A204.1 (cell line): ENCODE results near the gene PEX14.

ENCODE experiments used
- FAIRE-seq: peaks from 2 replicates; lab custom pipeline; 2012; peaks lifted over from hg19 to GRCh38; lab: Jason Lieb, UNC

The PEX14 gene

DNA sequence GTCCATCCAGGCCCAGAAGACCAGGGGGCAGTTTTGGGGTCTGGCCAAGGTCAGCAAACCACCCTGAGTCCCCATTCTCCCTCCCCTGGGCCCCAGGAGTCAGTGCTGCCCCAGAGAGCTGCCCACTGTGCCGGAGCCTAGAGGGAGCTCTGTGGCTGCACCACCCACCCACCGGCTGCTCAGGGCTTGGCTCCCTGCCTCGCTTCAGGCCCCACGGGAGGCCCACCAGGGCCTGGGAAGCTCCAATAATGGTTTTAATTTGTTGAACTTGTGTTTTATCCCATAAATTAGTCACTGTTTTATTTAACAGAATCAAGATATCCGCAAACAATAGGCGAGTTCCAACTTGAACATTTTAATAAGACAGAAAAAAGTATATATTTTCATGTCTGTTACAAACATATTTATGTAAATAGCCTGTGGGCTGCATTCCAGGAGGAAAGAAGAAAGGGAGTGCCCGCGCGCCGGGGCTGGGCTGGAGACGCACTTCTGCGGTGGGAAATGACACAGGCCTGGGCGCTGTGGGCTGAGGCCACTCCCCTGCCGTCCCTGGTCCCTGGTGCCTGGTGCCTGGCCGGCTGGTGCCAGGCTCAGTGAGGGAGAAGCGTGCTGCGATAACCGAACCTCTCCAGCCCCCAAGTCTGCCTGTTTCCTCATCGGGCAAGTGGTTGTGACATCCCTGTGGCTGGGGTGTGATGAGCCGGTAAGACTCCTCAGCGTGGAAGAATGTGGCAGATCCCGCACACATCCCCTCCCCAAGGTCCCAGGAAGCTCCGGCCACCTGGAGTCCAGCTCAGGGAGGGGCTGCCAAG is 160.5 kb downstream of the PEX14 start:
- FAIRE-seq: no peak

DNA sequence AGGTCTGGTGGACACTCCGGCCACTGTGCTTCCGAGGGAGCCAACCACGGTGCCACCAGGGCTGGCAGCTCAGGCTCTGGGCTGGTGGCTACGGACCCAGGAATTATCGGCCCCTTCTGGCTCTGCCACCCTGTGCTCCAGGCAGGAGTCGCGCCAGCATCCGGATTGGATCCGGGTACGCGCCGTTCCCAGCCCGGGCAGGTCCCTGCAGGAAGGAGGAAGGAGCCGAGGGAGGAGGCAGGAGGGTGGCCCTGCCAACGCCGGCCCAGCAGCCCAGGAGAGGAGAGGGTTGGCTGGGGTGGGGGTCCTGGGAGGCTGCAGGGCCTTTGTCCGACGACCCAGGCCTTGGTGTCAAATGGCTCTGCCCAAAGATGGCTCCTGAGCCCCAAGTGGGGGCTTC is 161.2 kb downstream of the PEX14 start:
- no peak for FAIRE-seq

DNA sequence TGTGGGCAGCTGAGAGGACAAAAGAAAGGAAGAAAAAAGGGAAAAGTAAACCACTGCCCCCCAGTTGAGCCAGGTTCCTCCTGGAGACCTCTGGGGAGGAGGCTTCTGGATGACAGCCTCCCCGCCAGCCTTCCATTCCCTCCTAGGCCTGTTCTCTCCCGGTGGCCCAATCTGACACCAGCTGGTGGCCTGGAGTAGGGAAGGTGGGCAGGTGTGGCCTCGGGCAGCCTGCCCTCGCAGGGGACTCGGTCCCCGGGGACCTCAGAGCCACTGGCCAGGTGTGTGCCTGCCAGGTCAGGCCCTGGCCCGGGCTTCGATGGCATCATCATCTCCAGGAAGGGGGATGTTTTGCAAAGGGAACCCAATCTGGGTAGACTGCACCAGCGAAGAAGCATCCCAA is 162.7 kb downstream of the PEX14 start:
- FAIRE-seq: no peak

DNA sequence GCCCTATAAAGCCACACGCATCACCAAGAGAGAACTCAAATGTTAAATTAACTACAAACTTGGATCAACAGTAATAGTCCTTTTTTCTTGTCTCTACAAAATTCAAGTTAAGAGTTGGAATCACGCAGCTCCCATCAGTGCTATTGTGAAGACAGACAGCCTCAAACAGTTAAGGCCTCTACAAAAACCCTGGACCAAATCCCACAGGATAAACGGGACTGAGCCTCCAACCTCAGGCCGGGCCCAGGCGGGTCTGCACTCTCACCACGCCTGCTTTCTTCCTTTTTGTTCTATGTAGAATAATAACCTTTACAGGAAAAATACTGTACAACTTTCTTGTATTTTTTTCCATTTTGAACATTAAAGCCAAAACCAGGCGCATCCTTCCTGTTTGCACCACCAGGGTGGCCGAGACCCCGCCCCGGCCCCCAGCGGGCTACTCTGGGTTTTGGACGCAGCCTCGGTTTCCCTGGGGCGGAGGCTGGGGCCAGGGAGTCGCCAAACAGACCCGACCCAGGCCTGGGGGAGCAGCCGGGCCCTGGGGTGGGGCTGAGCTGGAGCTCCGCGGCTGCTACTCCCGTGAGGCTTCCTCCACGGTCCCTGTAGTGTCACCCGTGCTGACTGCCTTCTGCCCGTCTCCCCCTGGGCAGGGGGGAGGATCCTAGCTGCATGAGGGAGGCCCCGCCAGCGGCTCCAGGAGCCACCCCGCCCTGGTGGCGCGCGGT is 163.2 kb downstream of the PEX14 start:
- no peak for FAIRE-seq

DNA sequence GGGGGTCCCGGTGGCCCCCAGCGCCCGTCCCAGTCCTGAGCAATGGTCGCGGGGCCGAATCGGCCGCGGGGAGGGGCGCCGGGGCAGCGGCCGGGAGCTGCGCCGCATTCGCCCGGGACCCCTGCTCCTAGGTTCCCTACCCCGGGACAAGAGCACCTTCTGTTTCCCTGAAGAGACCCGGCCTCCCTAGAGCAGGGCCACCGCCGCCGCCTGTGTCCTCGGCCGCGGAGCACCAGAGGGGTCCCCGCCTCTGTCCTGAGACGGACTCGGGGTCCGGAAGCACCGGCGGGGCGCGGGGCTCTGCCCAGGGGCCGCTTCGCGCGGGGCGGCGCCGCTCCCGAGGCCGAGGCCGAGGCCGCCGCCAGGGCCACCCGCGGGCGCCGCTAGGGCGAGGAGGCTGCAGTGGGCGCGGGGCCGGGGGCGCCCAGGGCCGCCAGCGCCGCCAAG is 163.8 kb downstream of the PEX14 start:
- FAIRE-seq: no peak

DNA sequence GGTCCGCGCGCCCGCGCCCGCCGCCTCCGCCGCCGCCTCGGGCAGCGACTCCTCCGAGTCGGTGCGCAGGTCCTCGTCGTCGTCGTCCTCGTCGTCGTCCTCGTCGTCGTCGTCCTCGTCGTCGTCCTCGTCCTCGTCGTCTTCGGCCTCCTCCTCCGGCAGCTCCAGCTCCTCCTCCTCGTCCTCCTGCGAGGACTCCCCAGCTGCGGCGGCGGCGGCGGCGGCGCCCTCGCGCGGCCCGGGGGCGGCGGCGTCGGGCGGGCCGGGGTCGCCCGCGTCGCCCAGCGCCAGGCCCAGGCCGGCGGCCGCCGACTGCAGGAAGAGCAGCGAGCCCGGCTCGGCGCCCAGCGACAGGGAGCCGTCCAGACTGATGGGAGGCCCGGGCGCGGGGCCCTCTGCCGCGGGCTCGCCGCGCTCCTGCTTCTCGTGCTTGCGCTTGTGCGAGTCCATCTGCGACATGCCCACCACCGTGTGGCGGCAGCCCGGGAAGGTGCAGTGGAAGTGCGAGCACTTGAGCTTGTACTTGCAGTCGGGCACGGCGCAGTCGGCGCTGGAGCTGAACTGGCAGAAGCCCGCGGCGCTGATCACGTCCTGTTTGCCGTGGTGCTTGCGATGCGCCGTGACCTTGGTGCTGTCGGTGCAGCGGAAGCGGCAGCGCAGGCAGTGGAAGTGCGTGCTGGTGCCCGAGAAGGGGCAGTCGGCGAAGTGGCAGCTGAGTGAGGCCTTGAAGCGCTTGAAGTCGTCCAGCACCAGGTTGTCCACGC is 164.4 kb downstream of the PEX14 start:
- no peak for FAIRE-seq

DNA sequence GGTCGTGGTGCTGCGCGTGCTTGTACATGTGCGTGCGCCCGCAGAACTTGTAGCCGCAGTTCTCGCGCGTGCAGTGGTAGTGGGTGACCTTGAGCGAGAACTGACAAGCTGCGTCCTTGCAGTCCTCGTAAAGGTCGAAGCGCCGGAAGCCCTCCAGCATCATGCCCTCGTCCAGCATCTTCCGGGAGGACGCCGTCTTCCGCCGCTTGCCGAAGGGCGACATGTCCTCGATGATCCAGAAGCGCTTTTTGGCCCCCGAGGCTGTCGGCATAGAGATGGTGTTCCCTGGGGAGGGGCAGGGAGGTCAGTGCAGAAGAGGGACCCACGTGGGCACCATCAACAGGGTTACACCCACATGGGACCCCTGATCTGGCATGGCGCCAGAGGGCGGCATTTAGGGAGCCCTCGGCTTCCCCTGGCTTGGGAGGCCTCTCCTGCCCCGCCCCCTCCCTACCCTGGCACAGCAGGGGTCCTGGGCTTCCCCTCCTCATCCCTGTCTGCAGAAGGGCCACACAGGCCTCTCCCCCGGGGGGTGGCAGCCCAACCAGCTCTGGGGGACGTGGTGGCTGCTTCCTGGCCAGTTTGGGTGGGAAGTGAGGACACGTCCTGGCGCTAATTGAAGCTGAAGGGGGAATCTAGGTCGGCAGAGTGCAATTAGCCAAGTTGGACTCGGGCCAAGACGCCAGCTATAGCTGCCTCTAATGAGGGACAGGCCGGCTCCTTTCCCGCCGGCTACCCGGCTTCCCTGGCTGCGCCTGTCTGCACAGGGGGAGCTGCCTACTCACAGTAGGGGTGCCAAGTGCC is 165.2 kb downstream of the PEX14 start:
- FAIRE-seq: no peak

DNA sequence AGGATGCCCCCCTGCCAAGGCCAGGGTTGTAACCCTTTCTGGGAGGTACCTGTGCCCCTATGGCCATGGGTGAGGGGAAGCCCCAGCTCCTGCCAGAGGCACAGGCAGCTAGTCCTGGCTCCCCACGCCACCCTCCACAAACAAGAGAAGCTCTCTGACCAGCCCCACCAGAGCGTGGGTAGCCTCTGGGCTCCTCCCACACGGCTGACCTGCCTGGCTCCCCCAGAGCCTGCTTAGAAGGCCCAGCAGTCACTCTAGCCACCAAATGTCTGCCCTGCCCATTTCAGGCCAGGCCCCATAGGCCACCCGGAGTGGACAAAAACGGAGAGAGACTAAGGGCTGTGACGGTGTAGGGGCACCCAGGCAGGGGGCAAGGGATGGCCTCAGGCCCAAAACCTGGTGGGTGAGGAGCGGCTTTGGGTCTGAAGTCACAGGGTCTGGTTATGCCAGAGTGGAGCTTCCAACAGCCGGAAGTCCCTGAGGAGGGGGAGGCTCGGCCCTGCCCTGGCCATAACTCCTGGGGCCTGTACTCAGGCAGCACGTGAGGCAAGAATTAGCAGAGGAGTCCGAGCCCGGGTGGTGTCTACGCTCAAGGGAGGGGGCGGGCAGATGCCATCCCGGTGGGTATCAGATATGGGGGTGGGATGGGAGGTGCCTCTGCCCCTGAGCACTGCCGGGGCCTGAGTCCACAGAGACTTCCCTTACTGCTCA is 166.2 kb downstream of the PEX14 start:
- no peak for FAIRE-seq

DNA sequence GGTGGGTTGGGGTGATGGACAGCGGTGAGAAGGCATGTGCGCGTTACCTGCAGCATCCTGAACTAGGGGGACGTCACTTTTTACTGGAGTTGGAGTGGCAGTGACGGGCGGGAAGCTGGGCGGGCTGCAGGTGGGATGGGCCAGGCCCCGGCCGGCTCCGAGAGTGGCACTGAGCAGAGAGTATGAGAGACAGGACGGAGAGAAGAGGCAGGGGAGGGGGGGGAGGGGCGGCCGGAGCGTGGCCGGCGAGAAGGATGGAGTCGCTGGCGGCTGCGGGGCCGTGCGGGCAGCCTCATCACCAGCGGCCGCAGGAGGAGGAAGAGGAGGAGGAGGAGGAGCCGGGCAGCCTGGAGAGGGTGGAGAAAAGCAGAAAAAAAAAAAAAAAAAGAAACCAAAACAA is 167.2 kb downstream of the PEX14 start:
- no peak for FAIRE-seq

DNA sequence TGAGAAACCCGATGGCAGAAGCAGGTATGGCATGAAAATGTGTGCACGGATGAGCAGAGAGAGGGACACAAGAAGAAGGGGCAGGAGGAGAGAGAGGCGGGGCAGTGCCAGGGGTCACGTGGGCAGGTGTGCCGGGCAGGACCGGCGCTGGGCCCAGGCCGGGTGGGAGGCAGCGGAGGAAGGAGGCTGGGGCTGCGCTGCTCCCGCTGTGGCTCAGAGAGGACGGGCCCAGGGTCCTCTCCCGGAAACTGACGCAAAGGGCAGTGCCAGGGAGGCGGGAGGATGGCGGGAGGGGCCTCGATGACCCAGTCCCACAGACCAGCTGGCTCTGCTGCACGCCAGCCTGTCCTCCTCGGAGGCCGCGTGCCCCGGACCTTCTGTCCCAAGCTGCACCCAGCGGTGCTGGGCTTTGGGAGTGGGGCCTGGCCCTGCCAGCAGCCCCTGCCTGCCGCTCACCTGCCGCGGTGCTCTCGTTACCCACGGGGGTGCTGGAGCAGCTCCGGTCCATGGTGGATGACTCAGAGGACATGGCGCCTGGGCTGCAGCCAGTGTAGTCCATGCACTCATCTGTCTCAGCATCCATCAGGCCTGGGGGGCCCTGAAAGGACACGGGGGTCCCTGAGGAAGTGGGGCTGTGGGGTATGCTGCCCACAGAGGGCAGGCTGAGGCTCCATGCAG is 167.8 kb downstream of the PEX14 start:
- FAIRE-seq: no peak

DNA sequence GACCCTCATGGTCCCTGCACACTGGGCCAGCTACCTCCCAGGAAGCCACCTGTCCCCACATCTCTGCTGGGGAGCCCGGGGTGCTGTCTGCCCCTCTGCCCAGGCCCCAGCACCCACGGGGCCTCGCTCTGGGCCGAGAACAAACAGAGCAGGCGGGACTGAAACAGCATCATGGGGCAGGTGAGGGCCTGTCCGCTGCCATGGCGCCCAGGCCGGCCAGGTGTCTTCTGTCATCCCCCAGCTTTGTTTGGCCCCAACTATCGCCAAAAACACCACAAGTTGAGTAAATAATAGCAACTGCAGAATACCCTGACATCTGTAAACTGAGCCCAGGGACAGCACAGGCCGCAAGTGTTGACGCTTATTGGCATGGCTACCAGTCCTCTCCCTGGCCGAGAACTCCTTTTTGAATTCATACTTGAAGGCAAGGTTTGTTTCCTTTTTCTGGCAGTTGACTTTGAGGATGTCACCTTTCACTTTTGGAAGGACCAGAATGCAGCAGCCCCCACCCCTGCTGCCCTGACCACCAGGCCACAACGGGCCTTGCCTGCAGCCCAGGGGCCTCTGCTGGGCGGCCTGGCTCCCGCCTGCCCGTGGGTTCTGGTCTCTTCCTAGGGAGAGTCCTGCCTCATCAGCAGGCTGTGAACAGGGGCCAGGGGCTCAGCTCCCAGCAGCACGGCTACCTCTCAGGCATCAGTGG is 169.0 kb downstream of the PEX14 start:
- no peak for FAIRE-seq

DNA sequence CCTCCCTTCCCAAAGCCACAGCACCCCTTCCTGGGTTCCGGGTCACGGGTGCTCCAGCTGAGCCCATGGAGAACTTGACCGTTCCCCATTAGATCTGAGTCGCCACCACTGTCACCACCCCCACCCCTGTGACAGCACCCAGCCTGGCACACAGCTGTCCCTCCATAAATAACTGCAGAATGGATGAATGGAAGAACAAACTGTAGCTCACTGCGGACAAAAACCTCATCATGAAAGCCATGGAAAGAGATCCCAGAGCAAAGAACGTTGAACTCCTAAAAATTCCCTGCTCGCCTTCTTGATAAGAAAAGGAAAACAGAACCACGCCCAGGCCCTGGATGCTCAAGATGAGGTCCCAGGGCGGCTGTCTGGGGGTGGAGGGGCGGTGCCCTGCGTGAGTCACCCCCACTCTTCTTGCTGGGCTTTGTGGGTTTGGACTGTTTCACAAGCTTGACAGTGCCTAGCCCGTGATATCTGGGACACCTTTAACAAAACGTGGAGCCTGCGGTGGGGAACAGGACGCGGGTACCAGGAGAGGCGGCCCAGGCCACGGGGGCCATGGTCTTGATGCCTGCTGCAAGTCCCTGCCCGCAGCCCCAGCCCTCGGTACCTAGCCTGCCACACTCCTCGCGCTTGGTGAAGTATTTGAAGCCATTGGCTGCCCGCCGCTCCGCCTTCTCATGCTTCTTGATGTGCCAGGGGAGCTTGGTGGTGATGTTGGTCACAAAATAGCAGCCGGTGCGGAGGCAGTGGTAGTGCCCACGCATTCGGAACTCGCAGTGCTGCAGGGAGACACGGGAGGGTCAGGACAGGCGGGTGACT is 169.8 kb downstream of the PEX14 start:
- FAIRE-seq: no peak

DNA sequence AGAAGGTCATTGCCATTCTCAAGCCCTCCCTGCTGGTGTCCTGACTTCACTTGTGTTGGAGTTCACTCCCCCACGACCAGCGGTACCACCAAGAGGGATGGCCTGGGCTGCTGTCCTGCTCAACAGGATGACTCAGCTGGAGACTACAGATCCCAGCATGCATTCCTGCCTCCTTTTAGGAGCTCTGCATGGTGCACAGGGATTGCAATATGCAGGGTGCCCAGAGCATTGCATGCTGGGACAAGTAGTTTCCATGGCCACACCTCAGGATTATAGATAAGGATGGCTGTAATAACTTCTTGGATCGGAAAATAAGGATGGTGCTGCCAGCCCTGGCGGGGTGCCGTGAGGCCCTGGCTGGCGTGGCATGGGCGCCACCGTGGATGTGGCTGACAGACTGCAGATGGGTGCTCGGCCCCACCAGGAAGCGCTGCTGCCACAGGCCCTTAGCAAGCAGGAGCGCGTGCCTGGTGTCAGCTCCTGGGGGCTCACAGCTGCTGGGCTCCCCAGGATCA is 171.7 kb downstream of the PEX14 start:
- no peak for FAIRE-seq

DNA sequence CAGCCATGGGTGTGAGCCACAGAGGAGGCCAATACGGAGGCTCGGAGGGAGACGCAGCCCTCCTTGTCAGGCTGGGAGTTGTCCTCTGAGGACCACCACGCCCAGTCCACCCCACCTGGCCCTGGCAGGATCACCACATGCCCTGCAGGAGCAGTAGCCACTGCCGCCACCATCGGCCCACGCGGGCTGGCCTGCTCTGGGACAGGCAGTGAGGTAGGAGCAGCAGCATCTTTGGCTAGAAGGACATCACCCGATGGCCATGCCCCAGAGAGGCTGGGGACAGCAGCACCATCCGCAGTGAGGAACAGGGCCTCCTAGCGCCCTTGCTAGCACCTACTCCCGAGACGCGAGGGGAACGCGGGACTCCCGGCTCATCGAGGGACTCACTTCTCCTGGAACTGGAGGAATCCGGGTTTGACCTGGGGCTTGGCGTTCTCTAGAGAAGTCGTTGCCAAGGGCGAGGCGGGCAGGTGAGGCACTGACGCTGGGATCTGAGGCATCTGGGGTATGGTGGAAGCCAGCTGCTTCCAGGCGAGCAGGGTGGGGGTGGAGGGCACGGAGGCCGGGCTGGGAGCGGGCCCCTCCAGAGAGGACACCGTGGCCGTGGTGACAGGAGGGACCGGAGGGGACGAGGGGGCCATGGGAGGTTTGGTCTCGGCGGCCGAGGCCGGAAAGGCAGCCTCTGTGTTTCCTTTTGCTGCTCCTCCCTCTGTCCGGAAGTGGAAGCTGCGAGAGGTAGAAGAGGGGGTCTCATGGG is 172.8 kb downstream of the PEX14 start:
- no peak for FAIRE-seq

DNA sequence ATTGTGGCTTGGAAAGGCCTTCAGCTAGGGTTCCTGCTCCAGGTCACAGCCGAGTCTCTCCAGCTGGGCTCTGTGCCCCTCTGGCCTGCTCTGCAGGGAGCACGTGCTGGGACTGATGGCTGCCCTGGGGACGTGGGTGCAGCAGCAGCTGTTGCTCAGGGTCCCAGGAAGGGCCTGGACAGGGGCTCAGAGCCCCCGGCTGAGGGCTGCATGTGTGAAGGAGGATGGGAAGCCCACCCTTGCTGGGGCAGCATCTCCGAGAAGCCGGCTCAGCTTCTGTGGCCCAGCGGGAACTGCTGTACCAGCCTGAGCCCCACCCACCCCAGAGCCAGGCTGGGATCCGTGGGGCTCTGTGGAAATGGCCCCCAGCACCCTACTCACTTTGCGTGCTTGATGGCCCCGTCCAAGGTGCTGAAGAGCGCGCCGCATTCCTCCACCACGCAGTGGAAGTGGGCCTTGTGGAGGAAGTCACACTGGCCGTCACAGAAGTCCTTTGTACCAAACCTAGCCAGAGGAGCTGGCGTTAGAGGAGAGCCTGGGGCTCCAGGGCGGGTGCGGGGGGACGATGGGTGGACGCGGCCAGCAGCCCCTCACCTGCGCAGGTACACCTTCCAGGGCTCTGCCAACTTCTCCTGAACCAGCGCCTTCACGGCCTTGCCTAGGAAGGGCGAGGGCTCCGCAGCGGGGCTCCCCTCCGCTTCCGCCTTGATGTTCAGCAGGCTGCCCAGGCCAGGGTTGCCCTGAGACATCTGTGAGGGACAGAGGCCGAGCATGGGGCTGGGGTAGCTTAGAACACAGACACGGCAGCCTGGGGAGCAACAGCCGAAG is 174.2 kb downstream of the PEX14 start:
- no peak for FAIRE-seq

DNA sequence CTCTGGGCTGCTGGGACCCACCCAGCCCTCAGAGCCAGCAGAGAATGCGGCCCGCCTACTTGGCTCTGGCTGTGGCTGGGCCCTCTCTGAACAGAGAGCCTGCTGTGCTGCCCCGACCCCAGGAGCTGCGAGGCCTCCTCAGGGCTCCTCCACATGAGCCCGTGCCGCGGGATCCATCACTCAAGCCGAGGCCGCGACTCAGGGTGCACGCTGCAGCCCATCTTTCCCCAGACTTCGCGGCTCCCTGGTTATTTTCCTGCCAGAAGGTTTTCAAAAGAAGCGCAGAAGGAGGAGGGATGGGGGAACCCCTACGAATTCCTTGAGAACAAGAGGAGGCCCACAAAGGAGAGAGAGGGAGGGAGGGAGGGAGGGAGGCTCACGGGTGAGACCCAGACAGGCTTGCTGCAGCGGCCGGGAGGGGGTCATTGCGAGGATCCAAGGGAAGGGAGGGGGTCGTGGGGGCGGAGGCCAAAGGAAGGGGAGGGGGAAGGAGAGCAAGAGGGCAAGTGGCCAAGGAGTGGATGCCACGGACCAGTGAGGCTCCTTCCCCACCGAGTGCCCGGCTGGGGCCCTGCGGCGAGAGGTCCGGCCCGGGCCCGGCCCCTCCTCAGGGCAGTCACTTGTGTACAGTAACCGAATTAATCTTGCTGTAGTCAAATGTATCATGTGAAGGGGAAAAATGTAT is 174.9 kb downstream of the PEX14 start:
- no peak for FAIRE-seq
